Fibroblast of lung (primary cell): ENCODE data around the gene RPL36A. TPM values are rescaled to one million over a fixed set of nuclear protein-coding genes. Genes with fewer than 3 reads are reported as not detected.

Source experiments
- DNase-seq, 2 donors: peaks; one replicate each; pipeline versions ENCODE4 v3.0.0 to v3.0.0-alpha.2; 2010; ENCODE audit warnings: low read depth in 2 of 2
- H2AFZ ChIP-seq: 2 replicates; pipeline ENCODE4 v1.5.1; 2012; ENCODE audit warnings: low read length, control low read depth, inconsistent platforms
- H3K27ac ChIP-seq: 2 replicates; pipeline ENCODE4 v1.5.1; 2011; ENCODE audit warnings: low read length, control low read depth; ENCODE audit not compliant: insufficient read depth
- H3K27me3 ChIP-seq: 2 replicates; pipeline ENCODE4 v1.5.1; 2011; ENCODE audit warnings: mild to moderate bottlenecking, low read length; ENCODE audit not compliant: control insufficient read depth, insufficient read depth
- H3K36me3 ChIP-seq: 2 replicates; pipeline ENCODE4 v1.5.1; 2011; ENCODE audit warnings: low read length; ENCODE audit not compliant: control insufficient read depth, insufficient read depth
- H3K4me1 ChIP-seq: 2 replicates; pipeline ENCODE4 v1.5.1; 2011; ENCODE audit warnings: low read length; ENCODE audit not compliant: control insufficient read depth, insufficient read depth; ENCODE audit errors: extremely low read depth
- H3K4me2 ChIP-seq: 2 replicates; pipeline ENCODE4 v1.5.1; 2011; ENCODE audit warnings: low read length, control low read depth; ENCODE audit not compliant: insufficient read depth; ENCODE audit errors: extremely low read depth
- H3K4me3 ChIP-seq, 4 experiments: fragments of 200-600 bp in 1 of 4; sonication (generic) in 1 of 4; replicated peaks in 1 of 4; 2 replicates each; pipeline ENCODE4 v1.5.1; 2011 to 2016; ENCODE audit warnings: low read length in 4 of 4, low read depth in 3 of 4, mild to moderate bottlenecking in 3 of 4, control low read depth in 2 of 4, inconsistent platforms in 1 of 4, mixed read lengths in 1 of 4; ENCODE audit not compliant: insufficient read depth in 1 of 4; ENCODE audit errors: control extremely low read depth in 1 of 4
- H3K79me2 ChIP-seq: 2 replicates; pipeline ENCODE4 v1.5.1; 2012; ENCODE audit warnings: mild to moderate bottlenecking, low read length, inconsistent platforms; ENCODE audit not compliant: control insufficient read depth, insufficient read depth
- H3K9ac ChIP-seq: 2 replicates; pipeline ENCODE4 v1.5.1; 2011; ENCODE audit warnings: mild to moderate bottlenecking, low read length, control low read depth; ENCODE audit not compliant: insufficient read depth
- H3K9me3 ChIP-seq: 2 replicates; pipeline ENCODE4 v1.5.1; 2012; ENCODE audit warnings: low read depth, low read length; ENCODE audit not compliant: control insufficient read depth, insufficient read depth
- H4K20me1 ChIP-seq: 2 replicates; pipeline ENCODE4 v1.5.1; 2011; ENCODE audit warnings: low read length; ENCODE audit not compliant: control insufficient read depth, insufficient read depth; ENCODE audit errors: extremely low read depth
- CTCF ChIP-seq, 2 donors: IDR thresholded peaks in 1 of 2; conservative IDR thresholded peaks in 1 of 2; 1 replicate in 1 of 2; 2 replicates in 1 of 2; pipeline ENCODE4 v1.5.1; 2011 to 2012; ENCODE audit warnings: low read length in 2 of 2, control low read depth in 1 of 2, inconsistent platforms in 1 of 2, low read depth in 1 of 2, mild to moderate bottlenecking in 1 of 2
- EZH2 ChIP-seq: IDR thresholded peaks from 2 replicates; pipeline ENCODE4 v1.5.1; 2012; ENCODE audit warnings: low read length, control low read depth, mild to moderate bottlenecking; ENCODE audit errors: missing control alignments
- polyA plus RNA-seq, 2 donors: library from polyadenylated mRNA; depleted of rRNA in 1 of 2; stranded (reverse) in 1 of 2; unstranded in 1 of 2; fragments of >200 nt; gene quantifications; 2 replicates each; pipeline ENCODE4 v1.2.1, GENCODE V29; 2011 to 2012; ENCODE audit warnings: missing spikeins in 1 of 2
- total RNA-seq: library from RNA; depleted of rRNA; stranded (reverse); fragments of >200 nt; gene quantifications from 2 replicates; pipeline ENCODE4 v1.2.1, GENCODE V29; 2014

The RPL36A gene
- total and polyA plus RNA-seq, 2 donors (not counting 1 experiment from before 2014, with no cell fraction given) = 305 to 2,209 TPM

DNA sequence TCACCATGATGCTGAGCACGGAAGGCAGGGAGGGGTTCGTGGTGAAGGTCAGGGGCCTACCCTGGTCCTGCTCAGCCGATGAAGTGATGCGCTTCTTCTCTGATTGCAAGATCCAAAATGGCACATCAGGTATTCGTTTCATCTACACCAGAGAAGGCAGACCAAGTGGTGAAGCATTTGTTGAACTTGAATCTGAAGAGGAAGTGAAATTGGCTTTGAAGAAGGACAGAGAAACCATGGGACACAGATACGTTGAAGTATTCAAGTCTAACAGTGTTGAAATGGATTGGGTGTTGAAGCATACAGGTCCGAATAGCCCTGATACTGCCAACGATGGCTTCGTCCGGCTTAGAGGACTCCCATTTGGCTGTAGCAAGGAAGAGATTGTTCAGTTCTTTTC is 21.2 kb downstream of the RPL36A start:
- Histone ChIP-seq H3K4me3 (no peak overlapping the region), H4K20me1 (no peaks in the 10 kb centered on the region), H2AFZ (no peak overlapping the region), H3K4me2 (no peak overlapping the region), H3K79me2 (peaks cover 46% of the 10 kb centered on the region), H3K36me3 (no peaks in the 10 kb centered on the region), H3K27me3 (no peaks in the 10 kb centered on the region), H3K4me1 (no peaks in the 10 kb centered on the region), H3K27ac (no peak overlapping the region), H3K9me3 (no peaks in the 10 kb centered on the region), H3K9ac (no peak overlapping the region)
- TF ChIP-seq CTCF (conservative IDR thresholded peaks at IDR 0.05 in 1 of 2, IDR thresholded peaks at IDR 0.05 in 1 of 2; ENCODE audit: low read depth in 1 of 2, low read length in 2 of 2) = no peak
- no peak for TF ChIP-seq EZH2
- no peak for DNase-seq

DNA sequence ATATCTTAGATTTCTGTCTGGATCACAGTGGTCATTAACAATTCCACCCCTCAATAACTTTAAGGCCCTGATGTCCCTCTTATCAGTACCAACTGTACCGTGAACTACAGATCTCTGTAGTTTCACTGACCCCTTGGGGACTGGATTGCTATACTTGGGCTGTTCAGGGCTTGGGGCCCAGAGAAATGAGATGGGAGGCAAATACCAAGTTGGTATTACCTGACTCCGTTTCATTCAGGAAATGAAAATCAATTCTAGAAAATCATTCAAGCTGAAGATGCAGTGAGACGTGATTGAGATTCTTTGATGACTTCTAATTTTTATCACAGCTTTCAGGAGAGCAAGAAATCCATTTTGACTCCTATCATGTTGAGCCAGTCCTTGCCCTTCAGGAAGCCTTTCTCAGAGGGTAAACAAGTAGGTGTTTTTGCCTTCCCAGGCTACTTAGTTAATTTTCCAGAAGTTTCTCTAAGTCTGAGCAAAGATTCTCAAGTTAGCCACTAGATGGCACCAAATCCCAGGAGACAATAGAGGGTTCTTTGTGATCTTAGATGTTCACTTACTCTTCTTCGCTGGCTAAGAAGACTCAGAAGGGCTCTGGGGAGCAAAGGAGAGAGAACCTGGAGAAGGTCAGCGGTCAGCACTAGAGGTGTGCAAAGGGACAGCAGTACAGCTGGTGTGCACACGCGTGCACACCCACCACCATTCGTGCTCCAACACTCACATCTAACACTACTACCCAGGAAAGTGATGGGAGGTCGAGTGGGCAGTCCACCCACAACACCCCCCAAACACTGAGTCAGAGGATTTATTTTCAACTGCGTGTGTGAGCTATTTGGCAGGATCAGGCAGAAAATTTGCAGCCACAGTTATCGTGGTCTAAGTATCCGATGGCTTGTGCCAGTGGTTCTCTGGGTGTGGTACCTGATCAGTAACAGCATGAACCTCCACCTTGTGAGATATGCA is 24.7 kb downstream of the RPL36A start:
- Histone ChIP-seq H3K79me2 (peaks cover 23% of the 10 kb centered on the region), H3K4me3 (no peak overlapping the region), H3K27ac (no peak overlapping the region), H3K4me1 (no peaks in the 10 kb centered on the region), H3K4me2 (no peak overlapping the region), H2AFZ (no peak overlapping the region), H3K9ac (no peak overlapping the region), H3K27me3 (no peaks in the 10 kb centered on the region), H4K20me1 (no peaks in the 10 kb centered on the region), H3K9me3 (no peaks in the 10 kb centered on the region), H3K36me3 (no peaks in the 10 kb centered on the region)
- TF ChIP-seq CTCF (conservative IDR thresholded peaks at IDR 0.05 in 1 of 2, IDR thresholded peaks at IDR 0.05 in 1 of 2; ENCODE audit: low read depth in 1 of 2, low read length in 2 of 2) (peak; percentile 51 to 64), EZH2 (no peak)
- peak; percentile 68 to 87 for DNase-seq

DNA sequence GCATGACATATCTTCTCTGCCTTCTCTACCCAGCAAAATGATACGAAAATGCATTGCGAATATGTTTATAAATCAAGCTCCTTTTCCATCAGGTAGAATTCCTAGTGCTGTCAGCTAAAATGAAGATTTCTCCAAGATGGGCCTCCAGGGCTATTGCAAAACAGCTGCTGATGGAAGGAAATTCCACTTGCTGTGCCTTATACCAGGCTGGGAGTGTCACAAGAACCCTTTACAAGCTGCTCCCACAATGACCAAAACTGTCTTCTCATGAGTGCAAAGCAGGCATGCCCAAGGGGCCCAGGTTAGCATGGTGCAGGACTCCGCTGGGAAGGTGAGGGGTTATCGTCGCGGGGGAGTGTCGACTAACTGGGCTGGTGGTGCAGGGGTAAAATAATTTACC is 25.9 kb downstream of the RPL36A start:
- Histone ChIP-seq H2AFZ (no peak overlapping the region), H3K79me2 (peaks cover 13% of the 10 kb centered on the region), H3K27ac (no peak overlapping the region), H3K4me2 (no peak overlapping the region), H3K27me3 (no peaks in the 10 kb centered on the region), H4K20me1 (no peaks in the 10 kb centered on the region), H3K9ac (no peak overlapping the region), H3K4me3 (no peak overlapping the region), H3K4me1 (no peaks in the 10 kb centered on the region), H3K36me3 (no peaks in the 10 kb centered on the region), H3K9me3 (no peaks in the 10 kb centered on the region)
- TF ChIP-seq EZH2 = no peak
- TF ChIP-seq CTCF (conservative IDR thresholded peaks at IDR 0.05 in 1 of 2, IDR thresholded peaks at IDR 0.05 in 1 of 2; ENCODE audit: low read depth in 1 of 2, low read length in 2 of 2) = no peak
- DNase-seq = no peak
